Measurements from ENCODE around the gene HAUS7.

HAUS7 gene

DNA sequence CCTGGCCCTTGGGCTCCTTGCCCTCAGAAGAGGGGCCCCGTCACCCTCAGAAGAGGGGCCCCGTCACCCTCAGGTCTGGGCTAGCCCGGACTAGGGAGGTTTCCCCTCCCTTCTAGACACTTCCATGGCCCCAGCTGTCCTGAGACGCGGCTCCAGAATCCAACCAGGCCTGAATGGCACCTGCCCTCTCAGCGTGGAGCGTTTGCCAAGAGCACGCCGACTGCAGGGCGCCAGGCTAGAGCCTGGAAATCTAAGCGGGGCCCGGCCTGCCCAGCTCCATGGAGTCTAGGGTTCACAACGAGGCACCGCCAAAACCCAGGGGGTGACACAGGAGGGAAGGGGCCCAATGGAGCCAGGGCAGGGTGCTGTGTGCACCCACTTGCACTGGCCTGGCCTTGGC lies 39.2 kb upstream of the HAUS7 start:
- Histone ChIP-seq H3K9me3 (ENCODE audit: insufficient read depth, low read depth, low read length) (no peaks in the 10 kb centered on the region), H3K79me2 (ENCODE audit: insufficient read depth, low read length) (no peaks in the 10 kb centered on the region), H3K36me3 (ENCODE audit: insufficient read depth, low read length) (no peaks in the 10 kb centered on the region), H3K9ac (ENCODE audit: low read depth, low read length, poor library complexity, severe bottlenecking) (no peak overlapping the region), H2AFZ (ENCODE audit: low read length) (no peak overlapping the region), H3F3A (ENCODE audit: low read depth) (no peaks in the 10 kb centered on the region), H3K4me1 (ENCODE audit: insufficient read depth, low read length, poor library complexity, severe bottlenecking) (no peaks in the 10 kb centered on the region), H3K27me3 (ENCODE audit: insufficient read depth, low read length, poor library complexity, severe bottlenecking) (no peaks in the 10 kb centered on the region), H3K9me2 (replicated peaks; ENCODE audit: low read depth, low read length) (no peaks in the 10 kb centered on the region), H3K4me2 (ENCODE audit: low read depth, low read length, poor library complexity, severe bottlenecking) (no peak overlapping the region), H3K4me3 (ENCODE audit: low read length, poor library complexity, severe bottlenecking) (no peak overlapping the region), H4K20me1 (ENCODE audit: insufficient read depth, low read length, poor library complexity, severe bottlenecking) (no peaks in the 10 kb centered on the region)
- no peak for TF ChIP-seq EZH2phosphoT487 (IDR thresholded peaks at IDR 0.05; ENCODE audit: borderline replicate concordance)
- TF ChIP-seq, protein P1, sequence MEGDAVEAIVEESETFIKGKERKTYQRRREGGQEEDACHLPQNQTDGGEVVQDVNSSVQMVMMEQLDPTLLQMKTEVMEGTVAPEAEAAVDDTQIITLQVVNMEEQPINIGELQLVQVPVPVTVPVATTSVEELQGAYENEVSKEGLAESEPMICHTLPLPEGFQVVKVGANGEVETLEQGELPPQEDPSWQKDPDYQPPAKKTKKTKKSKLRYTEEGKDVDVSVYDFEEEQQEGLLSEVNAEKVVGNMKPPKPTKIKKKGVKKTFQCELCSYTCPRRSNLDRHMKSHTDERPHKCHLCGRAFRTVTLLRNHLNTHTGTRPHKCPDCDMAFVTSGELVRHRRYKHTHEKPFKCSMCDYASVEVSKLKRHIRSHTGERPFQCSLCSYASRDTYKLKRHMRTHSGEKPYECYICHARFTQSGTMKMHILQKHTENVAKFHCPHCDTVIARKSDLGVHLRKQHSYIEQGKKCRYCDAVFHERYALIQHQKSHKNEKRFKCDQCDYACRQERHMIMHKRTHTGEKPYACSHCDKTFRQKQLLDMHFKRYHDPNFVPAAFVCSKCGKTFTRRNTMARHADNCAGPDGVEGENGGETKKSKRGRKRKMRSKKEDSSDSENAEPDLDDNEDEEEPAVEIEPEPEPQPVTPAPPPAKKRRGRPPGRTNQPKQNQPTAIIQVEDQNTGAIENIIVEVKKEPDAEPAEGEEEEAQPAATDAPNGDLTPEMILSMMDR (conservative IDR thresholded peaks at IDR 0.05; ENCODE audit: low read length), result no peak

DNA sequence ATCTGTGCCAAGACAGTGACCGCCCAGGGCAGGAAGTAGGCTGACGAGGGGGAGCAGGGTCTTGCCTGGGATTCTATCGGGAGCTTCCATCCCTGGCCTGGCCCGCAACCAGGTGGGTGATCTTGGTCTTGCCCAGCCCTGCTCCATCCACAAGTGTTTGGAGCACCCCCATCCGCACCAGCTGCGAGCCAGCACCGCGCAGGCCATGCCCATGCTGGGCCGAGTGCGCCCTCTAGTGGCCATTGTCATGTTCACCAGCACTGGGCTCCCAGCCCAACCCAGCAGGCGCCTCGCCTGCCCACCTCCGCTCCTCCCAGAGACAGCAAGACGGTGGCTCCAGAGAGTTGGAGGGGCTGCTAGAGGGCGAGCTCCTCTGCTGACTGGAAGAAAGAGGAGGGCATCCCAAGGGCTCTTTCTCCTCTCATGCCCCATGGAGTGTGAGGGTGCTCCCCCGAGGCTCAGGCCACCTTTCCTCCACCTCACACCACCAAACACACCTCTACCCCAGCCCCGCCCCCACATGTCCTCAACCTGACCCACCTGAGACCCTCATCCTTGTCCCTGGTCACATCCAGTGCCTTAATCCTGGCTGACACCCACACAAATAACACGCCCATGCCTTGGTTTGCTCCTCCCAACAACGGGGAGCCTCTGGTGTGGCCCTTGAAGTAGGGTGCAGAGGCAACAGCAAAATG lies 37.3 kb upstream of the HAUS7 start:
- Histone ChIP-seq H4K20me1 (ENCODE audit: insufficient read depth, low read length, poor library complexity, severe bottlenecking) (no peaks in the 10 kb centered on the region), H3K4me3 (ENCODE audit: low read length, poor library complexity, severe bottlenecking) (no peak overlapping the region), H2AFZ (ENCODE audit: low read length) (peak overlapping the region; percentile 60), H3K36me3 (ENCODE audit: insufficient read depth, low read length) (no peaks in the 10 kb centered on the region), H3K4me2 (ENCODE audit: low read depth, low read length, poor library complexity, severe bottlenecking) (no peak overlapping the region), H3K9me3 (ENCODE audit: insufficient read depth, low read depth, low read length) (no peaks in the 10 kb centered on the region), H3F3A (ENCODE audit: low read depth) (no peaks in the 10 kb centered on the region), H3K79me2 (ENCODE audit: insufficient read depth, low read length) (no peaks in the 10 kb centered on the region), H3K9ac (ENCODE audit: low read depth, low read length, poor library complexity, severe bottlenecking) (no peak overlapping the region), H3K9me2 (replicated peaks; ENCODE audit: low read depth, low read length) (no peaks in the 10 kb centered on the region), H3K27me3 (ENCODE audit: insufficient read depth, low read length, poor library complexity, severe bottlenecking) (no peaks in the 10 kb centered on the region), H3K4me1 (ENCODE audit: insufficient read depth, low read length, poor library complexity, severe bottlenecking) (no peaks in the 10 kb centered on the region)
- TF ChIP-seq, protein P1 (conservative IDR thresholded peaks at IDR 0.05; ENCODE audit: low read length), result peak; percentile 60
- no peak for TF ChIP-seq EZH2phosphoT487 (IDR thresholded peaks at IDR 0.05; ENCODE audit: borderline replicate concordance)

DNA sequence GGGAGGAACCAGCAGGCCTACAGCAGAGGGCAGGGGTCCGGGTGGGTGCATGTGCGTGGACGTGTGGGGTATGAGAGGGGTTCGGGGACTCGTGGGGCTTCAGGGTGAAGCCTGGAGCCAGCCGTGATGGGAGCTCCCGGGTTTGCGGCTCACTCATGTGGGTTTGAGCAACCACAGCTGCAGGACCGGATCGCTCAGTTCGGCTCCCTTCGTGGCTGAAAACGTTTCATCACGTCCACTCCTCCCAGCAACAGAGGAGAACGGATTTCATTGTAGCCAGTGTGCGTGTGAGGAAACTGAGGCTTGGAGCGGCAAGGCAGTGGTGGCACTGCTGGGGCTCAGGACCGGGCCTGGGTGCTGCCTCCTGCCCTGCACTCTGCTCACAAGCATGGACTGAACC lies 35.0 kb upstream of the HAUS7 start:
- Histone ChIP-seq H4K20me1 (ENCODE audit: insufficient read depth, low read length, poor library complexity, severe bottlenecking) (no peaks in the 10 kb centered on the region), H3K9me3 (ENCODE audit: insufficient read depth, low read depth, low read length) (no peaks in the 10 kb centered on the region), H3F3A (ENCODE audit: low read depth) (no peaks in the 10 kb centered on the region), H3K27me3 (ENCODE audit: insufficient read depth, low read length, poor library complexity, severe bottlenecking) (no peaks in the 10 kb centered on the region), H2AFZ (ENCODE audit: low read length) (no peak overlapping the region), H3K36me3 (ENCODE audit: insufficient read depth, low read length) (no peaks in the 10 kb centered on the region), H3K4me1 (ENCODE audit: insufficient read depth, low read length, poor library complexity, severe bottlenecking) (no peaks in the 10 kb centered on the region), H3K9me2 (replicated peaks; ENCODE audit: low read depth, low read length) (no peaks in the 10 kb centered on the region), H3K79me2 (ENCODE audit: insufficient read depth, low read length) (no peaks in the 10 kb centered on the region), H3K4me3 (ENCODE audit: low read length, poor library complexity, severe bottlenecking) (no peak overlapping the region), H3K4me2 (ENCODE audit: low read depth, low read length, poor library complexity, severe bottlenecking) (no peak overlapping the region), H3K9ac (ENCODE audit: low read depth, low read length, poor library complexity, severe bottlenecking) (no peak overlapping the region)
- TF ChIP-seq, protein P1 (conservative IDR thresholded peaks at IDR 0.05; ENCODE audit: low read length), result no peak
- no peak for TF ChIP-seq EZH2phosphoT487 (IDR thresholded peaks at IDR 0.05; ENCODE audit: borderline replicate concordance)

Measured in Loucy (cell line).